ENCODE data around the gene SPRED1.
"Not testable (repeated sequence)": the region's sequence is repeated elsewhere in the genome, so short reads cannot be mapped to it uniquely, and the experiment has no call there.

Gene SPRED1

DNA sequence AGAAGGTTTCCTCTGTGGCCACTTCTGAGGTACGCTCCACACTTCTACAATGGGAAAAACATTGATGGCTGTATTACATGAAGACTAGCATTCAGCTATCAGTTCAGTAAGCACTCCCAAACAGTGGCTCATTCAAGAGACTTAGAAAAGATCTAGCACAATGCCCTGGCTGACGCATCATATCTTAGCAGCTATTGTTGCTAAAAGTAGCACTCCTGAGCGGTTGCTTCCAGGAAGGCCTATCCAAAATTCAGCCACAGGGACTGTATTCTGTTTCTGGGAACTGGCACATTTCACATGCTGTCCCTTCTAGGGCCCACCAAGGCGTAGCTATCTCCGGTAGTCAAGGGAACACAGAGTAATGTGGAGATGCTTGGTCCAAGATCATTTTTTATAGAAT, 21.2 kb upstream of the SPRED1 start:
- no peak for DNase-seq (ENCODE audit: low read depth)

DNA sequence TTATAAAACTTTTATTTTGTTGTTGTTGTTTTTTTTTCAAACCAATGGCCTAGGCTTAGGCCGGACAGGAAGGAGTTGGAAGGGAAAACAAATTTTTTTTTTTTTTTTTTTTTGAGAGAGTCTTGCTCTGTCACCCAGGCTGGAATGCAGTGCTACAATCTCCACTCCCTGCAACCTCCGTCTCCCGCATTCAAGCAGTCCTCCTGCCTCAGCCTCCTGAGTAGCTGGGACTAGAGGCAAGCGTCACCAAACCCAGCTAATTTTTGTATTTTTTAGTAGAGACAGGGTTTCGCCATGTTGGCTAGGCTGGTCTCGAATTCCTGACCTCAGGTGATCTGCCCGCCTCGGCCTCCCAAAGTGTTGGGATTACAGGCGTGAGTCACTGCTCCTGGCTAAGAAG, 15.6 kb upstream of the SPRED1 start:
- DNase-seq (ENCODE audit: low read depth), result not testable (repeated sequence)

DNA sequence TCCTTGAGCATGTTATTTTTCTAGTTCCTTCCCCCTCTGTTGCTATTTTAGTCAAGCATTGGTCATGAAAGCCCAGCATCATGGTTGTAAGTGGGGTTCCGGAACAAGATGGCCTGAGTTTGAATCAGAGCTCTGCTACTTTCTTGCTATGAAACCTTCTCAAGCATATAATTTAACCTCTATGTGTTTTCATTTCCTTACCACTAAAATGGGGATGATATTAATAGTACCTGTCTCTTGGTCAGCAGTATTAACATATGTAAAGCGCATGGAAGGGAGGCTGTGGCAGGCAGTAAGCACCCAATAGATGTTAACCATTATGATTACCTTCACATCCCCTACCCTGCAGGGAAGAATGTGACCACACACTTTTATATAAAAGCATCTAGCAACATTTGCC, 14.3 kb upstream of the SPRED1 start:
- DNase-seq (ENCODE audit: low read depth), result no peak

DNA sequence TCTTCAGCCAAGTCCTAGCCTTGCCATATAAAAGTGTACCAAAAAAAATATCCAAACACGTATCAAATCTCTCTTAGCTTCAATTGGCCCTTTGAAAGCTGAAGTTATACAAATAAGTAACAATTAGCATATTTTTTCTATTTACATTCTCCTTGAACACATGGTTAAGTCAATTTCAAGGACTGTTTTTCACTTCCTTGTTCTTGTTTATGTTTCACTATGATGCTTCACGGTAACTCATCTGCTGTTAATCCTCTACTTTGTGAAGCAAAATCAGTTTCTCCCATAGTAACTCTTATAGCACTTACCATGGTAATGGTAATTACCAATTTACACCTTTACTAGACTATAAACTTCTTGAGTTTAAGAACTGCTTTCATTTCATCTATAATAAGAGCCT, 10.6 kb upstream of the SPRED1 start:
- no peak for DNase-seq (ENCODE audit: low read depth)

DNA sequence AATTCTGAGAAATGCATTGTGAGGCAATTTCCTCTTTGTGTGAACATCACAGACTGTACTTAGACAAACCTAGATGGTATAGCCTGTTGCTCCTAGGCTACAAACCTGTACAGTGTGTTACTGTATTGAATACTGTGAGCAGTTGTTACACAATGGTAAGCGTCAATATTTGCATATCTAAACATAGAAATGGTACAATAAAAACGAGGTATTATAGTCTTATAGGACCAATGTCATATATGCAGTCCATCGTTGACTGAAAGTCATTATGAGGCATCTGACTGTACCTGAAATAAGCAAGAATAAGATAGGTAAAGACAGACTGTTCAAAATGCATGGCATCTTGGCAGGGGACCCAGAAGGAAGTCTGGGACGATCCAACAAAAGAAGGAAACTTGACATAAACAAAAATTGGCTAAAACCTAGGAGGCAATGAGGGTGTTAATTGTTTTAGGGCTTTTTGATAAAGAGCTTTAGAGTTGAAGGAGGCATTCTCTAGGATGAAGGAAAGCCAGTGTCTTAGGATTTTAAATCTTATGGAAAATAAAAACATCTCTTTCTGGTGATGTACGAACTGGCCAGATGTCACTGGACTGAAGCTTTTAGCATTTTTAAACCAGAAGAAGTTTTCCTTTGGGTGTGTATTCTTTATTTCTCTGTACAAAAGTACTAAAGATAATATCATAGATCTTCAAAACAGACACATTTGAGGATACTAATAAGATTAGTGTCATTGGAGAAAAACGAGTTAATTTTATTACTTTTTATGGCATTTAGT, 9.2 kb upstream of the SPRED1 start:
- DNase-seq (ENCODE audit: low read depth), result no peak

DNA sequence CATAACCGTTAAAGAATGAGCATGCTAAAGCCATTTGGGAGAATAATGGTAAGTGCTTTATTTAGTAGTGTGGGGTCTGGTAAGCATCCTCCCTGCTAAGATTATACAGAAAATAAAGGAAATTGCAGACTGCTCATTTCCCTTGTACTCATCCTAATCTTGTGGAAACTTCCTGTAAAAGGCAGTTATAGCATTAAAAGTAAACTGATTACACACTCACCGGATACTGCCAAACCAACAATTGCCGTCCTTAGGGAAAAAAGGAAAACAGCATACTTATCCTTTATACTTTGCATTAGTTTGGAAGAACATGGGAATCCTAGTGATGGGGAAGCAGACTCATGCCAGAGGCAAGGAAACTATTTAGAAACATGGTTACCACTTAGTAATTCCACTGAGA, 5.3 kb upstream of the SPRED1 start:
- DNase-seq (ENCODE audit: low read depth), result no peak

DNA sequence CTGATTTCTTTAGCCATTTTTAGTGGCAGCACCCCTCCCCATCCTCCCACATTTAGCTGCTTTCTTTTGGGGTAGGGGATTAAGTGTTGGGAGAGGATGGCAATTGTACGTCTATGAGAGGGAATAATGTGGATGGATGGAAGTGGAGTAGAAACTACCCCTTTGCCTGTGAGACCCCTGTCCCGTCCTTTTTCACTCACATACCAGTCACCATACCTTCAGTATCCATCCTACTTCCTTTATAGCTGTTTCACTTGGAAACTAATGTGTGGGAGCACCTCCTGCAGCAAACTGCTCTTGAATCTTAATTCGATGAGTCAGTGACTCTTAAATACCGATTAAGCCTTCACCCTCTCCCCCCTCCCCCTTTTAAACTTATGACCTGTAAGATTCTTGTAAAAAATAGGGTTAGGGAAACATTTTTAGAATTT, 730 bp downstream of the SPRED1 start:
- DNase-seq (ENCODE audit: low read depth), result no peak

DNA sequence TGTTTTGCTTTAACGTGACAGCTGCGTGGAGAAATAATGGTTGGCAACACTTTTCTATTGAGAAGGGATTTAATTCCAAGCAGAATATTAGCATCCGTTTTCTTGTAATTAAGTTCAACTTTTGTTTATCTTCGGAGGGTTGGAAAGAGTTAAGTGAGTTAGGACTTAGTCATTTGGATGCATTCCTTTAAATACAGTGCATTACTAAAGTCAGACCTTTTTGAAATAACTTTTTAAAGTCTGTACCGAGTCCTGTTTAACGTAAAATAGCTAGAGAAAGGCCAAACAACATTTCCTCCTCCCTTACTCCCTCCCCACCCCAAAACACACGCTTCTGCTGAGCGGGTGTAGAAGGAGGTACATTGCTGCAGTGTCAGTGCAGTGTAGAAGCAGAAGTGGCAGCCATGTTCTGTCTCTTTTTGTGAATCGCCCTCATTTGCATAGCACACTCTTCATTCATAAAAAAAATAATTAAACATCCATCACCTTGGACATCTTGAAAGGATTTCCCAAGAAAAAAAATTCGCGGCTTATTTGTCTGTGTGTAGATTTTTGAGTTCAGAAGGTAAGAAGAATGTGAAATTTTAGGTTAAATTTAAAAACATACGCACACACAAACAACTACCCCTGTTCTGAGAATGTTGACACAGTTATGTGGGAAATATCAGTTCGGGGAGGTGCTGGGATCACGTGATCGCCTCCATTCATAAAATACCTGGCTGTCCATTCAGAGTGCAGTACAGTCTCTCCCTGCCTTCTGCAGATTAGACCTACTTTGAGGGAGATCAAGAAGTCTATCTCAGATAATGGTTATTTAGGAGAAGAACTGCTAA, 1.6 kb downstream of the SPRED1 start:
- DNase-seq (ENCODE audit: low read depth), result peak; percentile 2

DNA sequence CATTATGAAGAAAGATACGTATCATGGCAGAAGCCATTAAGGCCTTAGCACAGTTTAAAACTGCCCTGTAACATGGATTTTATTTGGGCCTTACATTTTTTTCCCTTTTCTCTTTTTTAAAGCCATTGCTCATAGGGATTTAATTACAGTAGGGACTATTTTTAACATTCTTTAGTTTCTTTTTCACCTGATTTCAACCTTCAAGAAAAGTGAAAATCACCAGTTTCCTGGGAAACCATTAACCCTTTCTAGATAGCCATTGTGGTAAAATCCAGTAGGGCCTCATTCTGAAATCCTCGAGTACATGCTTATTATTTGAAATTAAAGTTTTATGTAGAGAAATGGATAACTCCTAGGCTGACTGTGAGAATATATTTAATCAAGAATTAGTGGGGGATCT, 3.1 kb downstream of the SPRED1 start:
- no peak for DNase-seq (ENCODE audit: low read depth)

DNA sequence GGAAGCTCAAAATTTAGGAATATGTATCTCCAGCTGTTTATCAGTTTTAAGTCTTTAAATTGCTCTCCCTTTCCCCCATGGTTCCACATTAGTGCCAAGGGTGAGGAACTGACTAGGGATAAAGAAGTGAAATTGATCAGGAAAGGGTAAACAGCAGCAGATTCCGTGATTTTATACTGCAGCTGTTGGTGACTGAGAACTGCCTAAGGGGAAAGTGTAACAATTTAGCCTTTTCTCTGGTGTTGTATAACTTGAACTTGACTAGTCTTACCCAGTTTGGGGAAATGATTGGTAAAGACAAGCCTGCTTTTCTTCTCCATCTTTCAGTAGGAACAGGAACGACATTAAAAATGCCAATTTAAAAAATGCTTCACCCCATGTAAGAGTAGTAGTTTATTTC, 5.0 kb downstream of the SPRED1 start:
- no peak for DNase-seq (ENCODE audit: low read depth)

DNA sequence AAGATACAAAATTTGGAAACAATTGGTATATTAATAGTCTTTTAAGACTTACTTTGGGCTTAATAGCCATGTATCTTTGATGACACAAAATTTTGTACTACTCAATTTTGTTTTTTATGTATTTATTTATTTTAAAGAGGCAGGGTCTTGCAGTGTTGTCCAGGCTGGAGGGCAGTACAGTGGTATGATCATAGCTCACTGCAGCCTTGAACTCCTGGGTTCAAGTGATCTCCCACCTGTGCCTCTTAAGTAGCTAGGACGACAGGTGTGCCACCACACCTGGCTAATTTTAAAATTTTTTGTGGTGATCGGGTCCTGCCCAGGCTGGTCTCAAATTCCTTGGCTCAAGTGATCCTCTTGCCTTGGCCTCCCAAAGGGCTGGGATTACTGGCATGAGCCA, 6.5 kb downstream of the SPRED1 start:
- DNase-seq (ENCODE audit: low read depth), result no peak

DNA sequence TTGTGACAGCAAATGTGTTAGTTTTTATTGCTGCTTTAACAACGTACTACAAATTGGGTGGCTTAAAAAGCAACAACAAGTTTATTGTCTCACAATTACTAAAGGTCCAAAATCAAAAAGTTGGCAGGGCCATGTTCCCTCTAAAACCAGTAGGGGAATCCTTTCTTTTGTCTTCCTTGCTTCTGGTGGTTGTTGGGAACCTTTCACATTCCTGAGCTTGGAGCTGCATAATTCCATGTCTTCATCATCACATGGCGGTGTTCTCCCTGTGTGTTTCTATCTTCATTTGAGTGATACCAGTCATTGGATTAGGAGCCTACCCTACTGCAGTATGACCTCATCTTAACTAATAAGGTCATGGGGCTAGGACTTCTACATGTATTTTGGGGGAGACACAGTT, 7.4 kb downstream of the SPRED1 start:
- no peak for DNase-seq (ENCODE audit: low read depth)

DNA sequence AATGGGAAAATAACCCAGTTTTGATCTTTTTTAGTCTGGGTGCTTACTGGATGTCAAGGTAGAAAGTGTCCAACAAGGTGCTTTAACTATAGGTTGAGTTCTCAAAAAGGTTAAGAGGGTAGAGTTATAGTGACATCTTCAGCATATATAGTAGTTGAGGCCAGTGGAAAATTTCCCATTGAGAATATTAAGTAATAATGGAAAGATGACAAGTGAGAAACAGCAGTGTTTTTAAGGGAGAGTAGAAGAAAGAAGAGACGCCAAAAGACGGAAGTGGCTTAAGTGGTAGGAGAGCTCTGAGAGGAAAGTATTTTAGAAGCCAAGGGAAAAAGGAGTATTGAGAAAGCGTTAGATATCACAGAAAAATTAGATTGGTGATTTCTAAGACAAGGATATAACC, 10.6 kb downstream of the SPRED1 start:
- DNase-seq (ENCODE audit: low read depth), result no peak

DNA sequence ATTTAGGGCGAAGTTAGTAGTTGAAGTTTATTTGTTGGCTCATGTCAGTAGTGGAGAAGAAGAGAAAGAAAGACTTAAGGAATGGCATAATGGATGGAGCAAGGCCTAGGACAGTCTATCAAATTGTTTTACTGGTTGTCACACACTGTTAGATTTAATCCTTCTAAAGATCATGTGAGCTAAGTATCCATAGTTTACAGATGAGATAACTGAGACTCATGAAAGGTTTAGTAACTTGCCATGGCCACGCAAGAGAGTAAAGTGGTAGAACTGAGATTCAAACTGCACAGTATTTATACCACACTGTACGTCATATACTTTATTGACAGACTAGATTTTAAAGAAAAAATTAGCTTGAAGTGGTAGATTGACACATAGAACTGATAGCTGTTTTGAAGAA, 11.4 kb downstream of the SPRED1 start:
- DNase-seq (ENCODE audit: low read depth), result no peak

DNA sequence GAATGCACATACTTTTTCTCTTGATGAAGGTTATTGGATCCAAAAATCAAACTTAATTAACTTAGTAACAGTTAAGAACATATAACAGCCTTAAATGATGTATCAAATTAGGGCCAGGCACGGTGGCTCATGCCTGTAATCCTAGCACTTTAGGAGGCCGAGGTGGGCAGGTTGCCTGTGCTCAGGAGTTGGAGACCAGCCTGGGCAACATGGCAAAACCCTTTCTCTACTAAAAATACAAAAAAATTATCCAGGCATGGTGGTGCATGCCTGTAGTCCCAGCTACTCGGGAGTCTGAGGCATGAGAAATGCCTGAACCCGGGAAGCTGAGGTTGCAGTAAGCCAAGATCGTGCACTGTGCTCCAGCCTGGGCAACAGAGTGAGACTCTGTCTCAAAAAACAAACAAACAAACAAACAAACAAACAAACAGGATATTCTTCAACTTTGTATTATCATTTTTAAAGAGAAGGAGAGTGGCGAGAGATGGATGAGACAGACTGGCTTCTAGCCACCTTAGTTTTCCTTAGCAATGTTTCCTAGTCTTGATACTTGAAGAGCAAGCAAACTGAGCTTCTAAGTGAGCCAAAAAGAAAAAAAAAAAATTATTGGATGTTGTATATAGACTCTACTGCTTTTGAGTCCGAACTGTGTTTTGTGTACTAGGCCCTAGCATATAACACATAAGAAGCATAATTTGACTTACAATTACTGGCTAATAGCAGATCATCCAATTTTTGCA, 13.8 kb downstream of the SPRED1 start:
- DNase-seq (ENCODE audit: low read depth), result no peak

DNA sequence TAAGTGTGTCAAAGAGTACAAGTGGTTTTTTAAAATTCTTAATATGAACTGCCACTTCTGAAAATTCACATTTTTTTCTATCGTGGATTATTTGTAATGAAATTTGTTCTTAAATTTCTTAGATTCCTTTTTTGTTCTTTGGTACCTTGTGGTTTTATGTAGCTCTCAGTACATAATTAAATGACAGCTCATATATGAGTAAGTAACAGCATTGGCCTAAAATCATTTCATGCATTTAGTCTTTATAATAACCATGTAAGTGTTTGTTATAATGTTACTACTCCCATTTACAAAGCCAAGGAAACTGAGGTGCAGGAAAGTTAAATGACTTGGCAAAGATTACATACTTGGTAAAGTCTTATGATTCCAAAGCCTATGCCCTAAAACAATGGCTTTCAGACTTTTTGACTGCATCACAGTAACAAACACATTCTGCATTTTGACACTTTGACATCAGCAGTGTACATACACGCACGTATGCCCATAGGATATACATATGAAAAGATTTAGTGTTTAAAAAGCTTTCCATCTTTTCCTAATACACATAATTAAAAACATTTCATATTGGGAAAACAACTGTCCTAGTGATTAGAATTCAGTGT, 14.9 kb downstream of the SPRED1 start:
- no peak for DNase-seq (ENCODE audit: low read depth)

DNA sequence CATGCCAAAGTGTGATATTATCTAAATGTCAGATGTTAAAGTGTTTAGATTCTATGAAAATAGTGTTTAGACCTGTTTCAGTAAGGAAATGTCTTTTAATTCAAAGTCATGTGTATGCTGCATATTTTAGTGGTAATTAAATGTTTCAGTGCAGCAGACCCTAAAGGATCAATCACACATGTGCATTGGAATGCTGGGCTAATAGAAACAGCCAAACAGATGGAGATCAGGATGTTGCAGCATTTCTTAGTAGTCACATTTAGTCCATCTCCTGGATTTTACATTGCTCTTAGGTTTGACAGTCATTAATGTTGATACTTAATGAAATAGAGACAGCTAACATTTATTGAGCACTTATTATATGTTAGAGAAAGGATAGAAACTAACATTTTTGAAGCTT, 18.5 kb downstream of the SPRED1 start:
- DNase-seq (ENCODE audit: low read depth), result no peak

DNA sequence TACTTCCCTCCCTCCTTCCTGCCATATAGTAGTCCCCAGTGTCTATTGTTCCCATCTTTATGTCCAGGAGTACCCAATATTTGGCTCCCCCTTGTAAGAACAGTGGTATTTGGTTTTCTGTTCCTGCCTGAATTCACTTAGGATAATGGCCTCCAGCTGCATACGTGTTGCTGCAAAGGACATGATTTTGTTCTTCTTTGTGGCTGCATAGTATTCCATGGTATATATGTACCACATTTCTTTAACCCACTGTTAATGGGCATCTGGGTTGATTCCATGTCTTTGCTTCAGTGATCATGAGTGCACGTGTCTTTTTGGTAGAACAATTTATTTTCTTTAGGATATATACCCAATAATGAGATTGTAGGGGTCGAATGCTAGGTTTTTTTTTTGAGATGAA, 19.3 kb downstream of the SPRED1 start:
- DNase-seq (ENCODE audit: low read depth), result no peak

DNA sequence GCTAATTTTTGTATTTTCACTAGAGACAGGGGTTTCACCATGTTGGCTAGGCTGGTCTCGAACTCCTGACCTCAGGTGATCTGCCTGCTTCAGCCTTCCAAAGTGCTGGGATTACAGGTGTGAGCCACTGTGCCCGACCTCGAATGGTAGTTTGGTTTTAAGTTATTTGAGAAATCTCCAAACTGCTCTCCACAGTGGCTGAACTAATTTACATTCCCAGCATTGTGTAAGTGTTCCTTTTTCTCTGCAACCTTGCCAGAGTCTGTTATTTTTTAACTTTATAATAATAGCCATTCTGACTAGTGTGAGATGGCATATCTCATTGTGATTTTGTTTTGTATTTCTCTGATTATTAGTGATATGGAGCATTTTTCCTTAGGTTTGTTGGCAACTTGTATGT, 19.8 kb downstream of the SPRED1 start:
- not testable (repeated sequence) for DNase-seq (ENCODE audit: low read depth)

DNA sequence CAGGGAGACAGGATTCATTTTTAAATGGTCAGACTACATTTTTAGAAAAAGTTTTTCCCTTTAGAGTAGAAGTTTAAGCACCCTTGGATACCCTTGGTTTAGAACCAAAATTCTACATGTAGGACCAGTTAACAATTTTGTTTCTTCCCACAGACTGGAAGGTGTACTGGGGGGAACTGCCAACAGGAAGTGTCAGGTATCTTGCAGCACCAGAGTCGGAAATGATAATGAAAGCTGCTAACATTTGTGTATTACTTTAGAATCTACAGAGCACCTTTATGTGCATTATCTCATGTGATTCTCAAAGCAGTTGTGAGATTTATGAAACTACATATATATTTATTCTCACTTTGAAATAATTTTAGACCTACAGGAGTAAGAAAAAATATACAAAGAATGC, 21.5 kb downstream of the SPRED1 start:
- no peak for DNase-seq (ENCODE audit: low read depth)

DNA sequence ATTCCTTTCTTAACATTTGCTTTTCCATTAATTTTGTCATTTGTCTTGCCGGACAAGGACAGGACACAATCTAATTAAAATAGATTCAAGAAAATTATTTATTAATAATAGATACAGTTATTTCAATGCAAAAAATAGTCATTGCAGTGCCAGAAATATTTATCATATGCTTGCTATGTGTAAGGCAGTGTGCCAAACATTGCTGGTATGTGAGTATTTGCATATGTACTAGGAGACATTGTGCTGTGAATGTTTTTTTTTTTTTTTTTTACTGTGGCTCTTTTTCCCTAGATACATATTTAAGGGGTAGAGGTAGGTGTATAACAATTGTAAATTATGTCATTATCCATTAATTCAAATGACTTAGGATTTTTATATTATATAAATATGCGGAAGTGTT, 23.3 kb downstream of the SPRED1 start:
- no peak for DNase-seq (ENCODE audit: low read depth)

DNA sequence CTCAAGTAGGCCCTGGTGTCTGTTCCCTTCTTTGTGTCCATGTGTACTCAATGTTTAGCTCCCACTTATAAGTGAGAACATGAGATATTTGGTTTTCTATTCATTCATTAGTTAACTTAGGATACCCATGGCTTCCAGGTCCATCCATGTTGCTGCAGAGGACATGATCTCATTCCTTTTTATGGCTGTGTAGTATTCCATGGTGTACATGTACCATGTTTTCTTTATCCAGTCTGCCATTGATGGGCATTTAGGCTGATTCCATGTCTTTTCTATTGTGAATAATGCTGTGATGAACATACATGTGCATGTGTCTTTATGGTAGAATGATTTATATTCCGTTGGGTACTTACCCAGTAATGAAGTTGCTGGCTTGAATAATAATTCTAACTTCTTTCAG, 24.6 kb downstream of the SPRED1 start:
- not testable (repeated sequence) for DNase-seq (ENCODE audit: low read depth)

All from activated T-cell treated with anti-CD3 and anti-CD28 coated beads for 48 hours (primary cell).